HG03575 (cell line): ENCODE results near the gene SMTN.
"Not testable (repeated sequence)": the region's sequence is repeated elsewhere in the genome, so short reads cannot be mapped to it uniquely, and the experiment has no call there.

ENCODE experiments used
- ATAC-seq: cut with Tn5 transposase; IDR thresholded peaks from one replicate; pipeline ENCODE4 v1.9.1; 2021; ENCODE audit not compliant: unreplicated experiment, insufficient number of reproducible peaks, low FRiP score; ENCODE audit errors: extremely low read depth

Gene SMTN

DNA sequence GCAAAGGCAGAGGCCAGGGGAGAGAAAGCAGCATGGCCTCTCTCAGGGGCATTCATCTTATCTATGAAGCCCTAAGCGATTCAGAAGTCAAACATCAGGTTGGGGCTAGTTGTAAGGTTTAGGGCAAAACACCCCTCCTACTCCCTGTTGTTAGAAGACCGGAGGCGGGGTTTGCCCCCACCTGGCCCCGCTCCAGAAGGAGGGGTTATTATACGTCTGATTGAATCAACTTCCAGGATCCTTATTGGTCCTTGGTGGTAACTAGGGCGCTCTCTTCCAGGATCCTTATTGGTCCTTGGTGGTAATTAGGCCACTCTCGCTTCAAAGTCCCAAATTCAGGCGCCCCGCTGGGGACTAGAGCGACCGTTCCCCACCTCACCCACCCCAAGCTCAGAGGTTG lies 12.1 kb upstream of the SMTN start:
- no peak for ATAC-seq

DNA sequence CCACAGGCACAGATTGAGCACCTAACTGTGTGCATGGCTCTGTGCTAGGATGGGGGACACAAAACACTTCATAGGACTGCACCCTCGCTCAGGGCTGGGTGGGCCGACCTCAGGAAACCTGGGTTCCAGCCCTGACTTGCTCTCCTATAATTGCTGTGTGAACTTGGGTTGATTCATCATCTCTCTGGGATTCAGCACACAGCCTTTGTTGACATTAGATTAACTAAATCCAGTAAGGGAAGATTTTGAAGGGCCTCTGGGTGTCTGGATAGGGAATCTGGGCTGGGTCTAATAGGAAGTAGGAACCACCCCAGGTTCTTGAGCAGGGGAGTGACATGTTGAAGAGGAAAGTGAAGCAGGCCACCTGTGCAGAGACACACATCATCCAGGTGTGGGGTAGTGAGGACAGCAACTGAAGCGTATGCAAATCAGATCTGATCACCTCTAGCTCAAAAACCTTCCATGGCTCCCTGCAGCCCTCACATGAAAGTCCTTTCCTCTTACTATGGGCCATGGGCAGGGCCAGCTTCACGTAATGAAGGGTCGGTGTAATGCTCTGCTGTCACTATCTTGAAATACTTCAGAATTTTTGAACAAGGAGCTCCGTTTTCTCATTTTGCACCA lies 11.3 kb upstream of the SMTN start:
- ATAC-seq: not testable (repeated sequence)

DNA sequence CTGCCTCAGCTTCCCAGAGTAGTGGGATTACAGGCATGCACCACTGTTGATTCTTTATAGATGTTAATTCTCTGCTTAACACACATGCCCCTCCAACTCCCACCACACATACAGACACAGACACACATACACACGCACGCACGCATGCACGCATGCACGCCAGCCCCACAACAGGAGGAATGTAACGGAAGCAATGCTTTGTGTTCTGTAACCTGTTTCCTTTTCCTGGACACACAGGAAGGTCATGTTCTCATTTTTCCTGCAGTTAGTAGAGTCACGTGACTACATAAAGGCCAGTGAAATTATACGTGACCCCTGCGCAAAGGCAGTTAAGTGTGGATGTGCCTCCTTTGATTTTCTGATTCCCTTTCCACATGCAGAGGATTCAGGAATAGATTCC lies 8.0 kb upstream of the SMTN start:
- ATAC-seq: not testable (repeated sequence)

DNA sequence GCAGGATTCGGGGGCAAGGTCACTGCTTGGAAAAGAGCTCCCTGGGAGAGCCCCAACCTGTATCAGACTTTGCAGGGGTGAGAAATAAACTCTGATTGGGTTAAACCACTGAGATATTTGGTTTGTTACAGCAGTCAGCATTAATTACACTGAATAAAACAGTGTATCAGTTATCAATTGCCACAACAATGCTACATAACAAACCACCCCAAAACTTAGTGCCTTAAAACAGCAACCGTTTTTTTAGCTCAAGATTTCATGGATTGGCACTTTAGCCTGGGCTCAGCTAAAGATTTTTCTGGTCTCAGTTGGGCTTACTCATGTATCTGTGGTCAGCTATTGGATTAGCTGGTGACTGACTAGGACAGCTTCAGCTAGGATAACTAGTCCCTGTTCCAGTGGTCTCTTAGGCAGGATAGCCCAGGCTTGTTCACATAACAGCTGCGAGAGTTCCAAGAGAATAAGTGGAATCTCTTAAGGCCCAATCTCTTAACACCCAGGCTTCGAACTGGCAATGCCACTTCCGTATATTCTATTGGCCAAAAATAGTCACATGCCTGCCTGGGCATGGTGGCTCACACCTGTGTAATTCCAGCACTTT lies 7.5 kb upstream of the SMTN start:
- ATAC-seq: not testable (repeated sequence)

DNA sequence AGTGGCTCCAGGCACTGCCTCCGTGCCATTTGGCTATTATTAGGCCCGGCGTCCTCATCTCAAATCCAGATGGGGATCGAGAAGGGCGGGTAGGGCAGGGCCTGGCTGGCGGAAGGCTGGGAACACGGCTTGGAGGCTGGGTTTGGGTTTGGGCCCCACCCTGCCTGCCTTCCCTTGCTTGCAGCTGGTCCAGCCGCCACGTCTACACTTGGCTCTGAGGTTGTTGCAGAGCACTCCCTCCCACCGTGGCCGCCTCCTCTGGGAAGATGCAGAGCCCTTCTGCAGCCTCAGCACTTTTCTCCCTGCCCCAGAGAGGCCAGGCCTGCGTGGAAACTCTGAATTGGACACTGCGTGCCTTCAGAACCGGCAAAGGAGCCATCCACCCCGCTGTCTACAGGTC lies 5.2 kb upstream of the SMTN start:
- no peak for ATAC-seq

DNA sequence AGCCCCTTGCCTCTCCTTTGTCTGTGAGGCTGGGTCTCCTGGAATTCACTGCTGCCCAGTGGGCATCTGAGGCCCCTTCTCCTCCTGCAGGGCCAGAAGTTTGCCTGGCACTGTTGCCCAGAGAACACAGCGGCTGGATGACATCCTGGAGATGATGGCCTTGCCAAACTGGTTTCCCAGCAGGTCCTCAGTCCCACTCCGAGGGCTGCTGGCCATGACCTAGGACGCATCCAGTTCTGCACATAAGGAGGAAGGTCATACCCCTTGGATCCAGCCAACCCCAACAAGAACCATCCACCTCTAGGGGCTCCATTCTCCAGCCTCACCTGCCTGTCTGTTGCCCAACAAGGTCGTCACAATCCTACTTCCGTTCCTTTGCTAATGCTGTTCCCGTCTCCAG lies 3.4 kb upstream of the SMTN start:
- ATAC-seq: no peak

DNA sequence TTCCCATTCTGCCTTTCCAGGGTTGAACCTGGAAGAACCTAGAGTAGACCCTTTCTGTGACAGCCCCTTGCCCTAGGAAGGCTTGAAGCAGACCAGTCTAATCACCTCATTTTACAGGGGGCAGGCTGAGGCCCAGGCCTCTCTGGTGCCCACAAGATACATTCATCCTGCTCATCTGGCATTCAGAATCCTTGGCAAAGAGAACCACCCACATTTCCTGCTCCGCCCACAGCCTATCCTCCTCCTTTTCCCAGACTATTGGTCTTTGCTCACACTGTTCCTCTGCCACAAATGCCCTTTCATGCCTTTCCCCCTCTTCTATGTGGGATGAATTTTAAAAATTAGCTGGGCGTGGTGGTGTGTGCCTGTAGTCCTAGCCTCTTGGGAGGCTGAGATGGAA lies 2.7 kb upstream of the SMTN start:
- ATAC-seq: not testable (repeated sequence)

DNA sequence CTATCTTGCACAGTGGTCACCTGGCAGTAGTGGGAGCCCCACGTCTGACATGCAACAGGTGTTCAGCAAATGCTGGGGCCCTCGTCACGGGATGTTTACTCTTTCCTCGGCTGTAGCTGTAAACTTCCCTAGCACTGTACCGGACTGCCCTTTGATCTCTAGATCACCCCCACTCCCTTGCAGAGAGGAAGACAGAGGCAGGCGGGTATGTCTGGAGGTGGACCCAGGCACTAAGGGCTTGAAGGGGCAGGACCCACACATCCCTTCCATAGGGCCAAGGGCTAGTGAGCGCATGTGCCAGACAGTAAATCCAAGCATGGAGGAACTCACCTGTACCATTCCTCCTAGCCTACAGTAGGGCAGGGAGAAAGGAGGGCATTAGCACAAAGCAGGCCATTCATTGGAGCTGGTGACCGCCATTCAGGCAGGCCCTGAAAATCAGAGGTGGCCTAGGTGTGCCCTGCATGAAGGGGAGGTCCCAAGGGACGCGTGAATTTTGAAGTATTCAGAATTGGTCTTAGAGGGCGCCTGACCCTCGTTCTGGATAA lies 1.9 kb upstream of the SMTN start:
- no peak for ATAC-seq

DNA sequence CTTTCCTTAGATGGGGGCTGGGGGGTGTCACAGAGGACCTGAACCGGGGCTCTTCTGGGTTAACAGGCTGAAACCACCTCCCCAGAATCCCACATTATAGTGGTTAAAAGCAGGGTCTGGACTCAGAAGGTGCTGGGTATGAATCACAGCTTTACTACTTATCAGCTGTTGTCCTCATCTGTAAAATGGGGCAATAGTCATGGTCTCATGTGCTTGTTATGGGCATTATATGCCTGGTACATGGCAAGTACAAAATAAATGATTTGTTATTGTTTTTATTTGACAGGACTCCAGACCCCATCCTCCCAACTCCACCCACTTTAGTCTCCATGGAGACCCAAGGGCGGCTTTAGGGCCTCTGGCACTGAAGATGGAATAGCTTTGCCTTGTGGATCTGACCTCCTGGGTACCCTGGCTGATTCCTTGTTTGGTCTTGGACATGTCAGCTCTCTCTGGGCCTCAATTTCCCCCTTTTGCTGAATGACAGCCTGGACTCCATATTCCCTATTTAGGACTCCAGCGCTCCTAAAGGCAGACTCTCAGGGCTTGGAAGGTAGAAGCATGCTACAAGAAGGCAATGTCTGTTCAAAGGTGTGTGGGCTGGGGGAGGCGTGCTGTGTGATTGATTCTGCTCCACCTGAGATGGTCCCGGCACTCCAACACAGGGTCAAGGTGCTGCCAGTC lies 812 bp upstream of the SMTN start:
- no peak for ATAC-seq

DNA sequence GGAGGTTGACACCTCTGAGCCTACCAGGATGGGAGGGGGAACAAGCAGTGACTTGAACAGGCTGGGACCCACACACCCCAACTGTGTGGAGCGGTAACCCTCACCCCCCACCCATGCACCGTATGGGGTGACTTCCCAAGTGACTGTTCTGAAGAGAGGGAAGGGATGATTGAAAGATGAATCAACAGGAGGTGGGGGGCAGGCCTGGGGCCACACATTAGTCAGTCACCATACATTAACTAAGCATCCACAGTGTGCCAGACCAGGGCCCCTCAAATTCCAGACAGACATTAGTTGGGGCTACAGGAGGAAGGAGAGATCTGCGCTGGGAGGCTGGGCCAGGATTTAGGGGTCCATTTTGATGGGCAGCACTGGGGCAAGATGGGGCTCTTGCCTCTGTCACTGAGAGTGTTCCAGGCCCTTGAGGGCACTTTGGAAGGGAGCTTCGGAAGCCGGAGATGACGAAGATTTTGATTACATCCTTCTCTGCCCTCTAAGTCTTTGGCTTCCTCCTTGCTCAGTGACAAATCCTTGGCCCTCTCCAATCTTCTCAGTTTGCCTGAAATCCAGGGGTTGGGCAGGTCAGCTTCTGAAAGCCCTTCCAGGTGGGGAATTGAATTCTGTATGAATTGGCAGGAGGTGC lies 966 bp downstream of the SMTN start:
- ATAC-seq: no peak

DNA sequence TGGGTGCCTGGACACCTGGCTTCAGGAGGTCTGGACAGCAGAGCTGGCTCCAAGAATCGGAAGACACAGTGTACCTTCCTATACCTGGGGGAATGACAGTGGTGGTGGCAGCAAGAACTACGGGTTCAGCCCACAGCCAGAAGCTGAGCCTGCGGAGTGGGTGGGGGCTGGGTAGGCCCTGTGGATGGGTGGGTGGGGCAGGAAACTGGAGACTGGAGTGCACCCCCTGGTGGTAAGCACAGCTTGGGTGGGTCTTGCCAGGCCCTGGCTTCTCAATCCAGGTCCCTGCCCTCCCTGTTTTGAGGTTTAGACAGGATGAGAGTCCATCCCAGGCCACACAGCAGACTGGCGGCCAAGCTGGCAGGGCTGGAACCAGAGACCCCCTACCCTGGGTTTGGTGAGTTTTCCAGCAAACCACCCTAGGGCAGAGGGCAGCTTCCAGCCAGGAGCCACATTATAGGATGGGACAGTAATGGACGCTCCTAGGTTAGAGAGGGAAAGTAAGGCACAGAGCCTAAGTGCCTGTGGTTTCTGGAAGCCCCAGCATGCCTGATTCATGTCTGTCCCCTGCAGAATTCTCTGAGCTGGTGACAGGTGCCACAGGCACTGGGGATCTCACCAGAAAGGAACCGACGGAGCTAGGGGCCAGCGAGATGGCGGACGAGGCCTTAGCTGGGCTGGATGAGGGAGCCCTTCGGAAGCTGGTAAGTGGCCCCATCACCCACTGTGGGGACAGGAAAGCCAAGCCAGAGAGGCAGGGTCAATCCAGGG lies 1.7 kb downstream of the SMTN start:
- no peak for ATAC-seq

DNA sequence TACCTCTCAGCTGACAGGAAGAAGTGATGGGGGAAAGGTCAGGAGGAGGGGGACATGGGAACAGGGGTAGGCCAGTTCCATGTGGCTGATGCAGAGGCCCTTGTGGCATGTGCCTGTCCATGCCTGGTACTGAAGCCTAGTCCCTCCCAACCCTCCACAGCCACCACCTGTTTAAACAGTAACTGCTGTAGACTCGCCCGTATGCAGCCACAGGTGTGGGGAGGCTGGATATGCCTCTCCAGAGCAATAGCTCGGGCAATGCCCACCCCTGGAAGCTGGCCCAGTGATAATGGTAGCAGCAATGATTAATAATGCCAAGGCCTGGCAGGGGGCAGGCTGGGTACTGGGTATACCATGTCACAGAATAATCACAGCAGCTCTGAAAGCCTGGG lies 2.3 kb downstream of the SMTN start:
- ATAC-seq: no peak

DNA sequence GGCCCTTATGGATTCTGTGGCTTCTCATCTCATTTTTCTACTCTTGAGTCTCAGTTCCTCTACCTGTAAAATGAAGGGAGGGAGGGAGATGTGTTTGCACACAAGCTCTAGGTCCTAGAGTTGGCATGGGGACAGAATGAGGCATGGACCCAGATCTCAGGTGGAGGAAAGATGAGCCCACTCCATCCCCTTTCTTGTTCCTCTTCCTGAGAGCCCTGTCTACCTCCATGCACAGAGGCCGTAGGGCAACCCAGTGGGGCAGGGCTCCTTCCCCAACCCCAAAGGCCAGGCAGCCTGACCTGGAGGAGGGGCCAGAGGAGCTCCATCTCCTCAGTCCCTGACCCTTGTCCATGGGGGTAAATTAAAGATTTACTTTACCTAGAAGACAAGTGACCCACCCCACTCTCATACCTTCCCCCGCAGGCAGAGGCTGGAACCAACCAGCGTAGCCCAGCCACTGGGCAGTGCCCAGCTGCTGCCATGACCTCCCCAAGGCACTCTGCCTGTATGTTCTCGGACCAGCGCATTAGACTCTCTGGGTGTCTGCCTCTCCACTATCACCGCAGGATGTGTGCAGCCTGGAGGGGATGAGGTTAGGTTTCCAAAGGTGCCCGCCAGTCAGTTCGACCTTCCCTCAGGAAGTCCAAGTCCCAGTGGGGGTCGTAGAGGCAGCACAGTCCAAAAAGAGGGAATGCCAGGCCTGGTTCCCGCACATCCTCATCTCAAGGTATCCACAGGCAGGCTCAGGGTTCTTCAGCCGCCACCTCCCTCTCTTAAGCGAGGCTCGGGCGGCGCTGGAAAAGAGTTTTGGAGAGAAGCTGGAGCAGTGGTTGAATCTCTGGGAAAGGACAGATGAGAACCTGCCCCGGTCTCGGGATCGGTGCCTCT lies 3.0 kb downstream of the SMTN start:
- ATAC-seq: no peak

DNA sequence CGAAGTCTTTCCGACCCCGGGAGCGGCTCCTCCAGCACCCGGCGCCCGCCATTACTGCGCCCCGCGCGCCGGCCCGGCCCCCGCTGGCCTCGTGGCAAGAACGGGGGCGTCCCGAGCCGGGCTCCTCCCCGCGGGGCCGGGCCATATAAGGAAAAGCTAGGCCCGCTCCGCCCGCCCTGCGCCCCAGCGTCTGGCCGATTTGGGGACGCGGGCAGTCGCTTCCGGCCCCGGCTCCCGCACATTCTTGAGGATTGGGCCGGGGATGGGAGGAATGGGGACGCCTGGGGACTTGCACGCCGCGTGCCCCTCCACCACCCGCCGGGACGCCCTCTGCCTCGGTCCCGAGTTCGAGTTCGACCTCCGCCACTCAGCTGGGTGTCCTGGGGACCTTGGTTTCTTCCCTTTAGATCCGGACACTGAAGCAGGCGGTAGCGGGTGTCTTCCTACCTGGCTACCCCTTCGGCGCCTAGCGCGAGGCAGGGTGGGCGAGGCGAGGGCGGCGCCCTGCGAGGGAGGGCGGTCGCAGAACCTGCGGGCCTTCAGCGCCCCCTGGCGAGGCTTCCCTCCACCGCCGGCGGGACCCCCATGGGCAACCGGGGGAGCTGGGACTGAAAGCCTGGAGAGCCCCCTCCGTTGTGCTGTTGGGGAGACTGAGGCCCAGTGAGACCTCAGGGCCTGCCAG lies 3.8 kb downstream of the SMTN start:
- ATAC-seq: no peak

DNA sequence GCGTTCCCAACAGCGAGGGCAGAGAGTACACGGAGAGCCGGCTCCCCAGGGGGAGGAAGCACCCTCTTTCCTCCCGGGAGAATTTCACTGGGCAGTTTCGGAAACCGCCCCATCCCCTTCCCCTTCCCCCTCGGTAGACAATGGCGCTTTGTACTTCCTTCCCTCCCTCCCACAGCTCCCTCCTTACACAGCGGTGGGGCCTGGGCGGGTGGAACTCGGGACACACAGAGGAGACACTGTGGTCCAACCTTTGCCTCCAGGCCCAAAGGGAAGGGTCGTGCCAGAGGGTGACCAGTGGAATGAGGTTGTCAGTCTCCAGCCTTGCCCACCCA lies 4.3 kb downstream of the SMTN start:
- ATAC-seq: no peak

DNA sequence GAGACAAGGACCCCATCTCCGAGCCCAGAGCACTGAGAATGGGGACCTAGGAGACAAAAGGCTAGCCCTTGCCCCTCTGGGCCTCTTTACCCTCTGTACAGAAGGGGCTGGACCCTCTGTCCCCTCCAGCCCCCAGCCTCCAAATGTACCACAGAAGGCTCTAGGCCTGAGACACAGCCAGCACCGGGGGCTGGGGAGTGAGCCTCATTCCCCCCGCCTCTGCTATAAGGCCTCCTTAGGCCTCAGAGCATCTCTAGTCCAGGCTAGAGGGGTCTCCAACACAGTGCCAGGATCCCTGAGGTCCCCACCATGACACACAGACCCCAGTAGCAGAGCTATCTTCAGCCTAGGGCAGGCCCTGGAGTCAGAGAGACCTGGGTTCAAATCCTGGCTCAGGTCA lies 4.8 kb downstream of the SMTN start:
- no peak for ATAC-seq

DNA sequence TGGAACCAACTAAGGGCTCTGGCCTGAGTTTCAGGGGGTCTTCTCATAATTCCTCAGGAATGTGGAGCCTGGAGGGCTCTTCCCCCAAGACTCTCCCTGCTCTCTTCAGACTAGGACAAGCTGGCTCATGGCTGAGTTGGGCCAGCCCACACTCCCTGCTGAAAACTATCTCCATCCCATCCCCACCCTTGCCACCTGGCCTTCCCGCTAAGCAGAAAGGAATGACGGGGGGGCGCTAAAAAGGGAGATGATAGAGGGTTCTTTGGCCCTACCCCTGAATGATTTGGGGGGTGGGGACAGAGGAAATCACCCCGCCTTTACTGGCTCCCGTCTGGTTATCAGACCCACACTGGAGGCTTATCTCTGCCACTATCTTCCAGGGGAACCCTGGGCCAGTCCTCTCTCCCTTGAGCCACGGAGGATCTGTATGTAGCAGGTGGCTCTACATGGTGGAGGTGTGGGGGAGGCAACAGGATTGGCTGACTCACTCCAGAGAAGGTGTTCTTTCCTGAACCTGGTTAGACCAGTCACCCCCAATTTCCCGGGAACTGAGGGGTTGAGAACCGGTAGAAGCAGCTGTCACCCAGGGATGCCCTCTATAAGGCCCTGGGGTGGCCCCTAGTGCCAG lies 5.7 kb downstream of the SMTN start:
- ATAC-seq: no peak
